Measurements from ENCODE around the gene ATP7B.

DNA sequence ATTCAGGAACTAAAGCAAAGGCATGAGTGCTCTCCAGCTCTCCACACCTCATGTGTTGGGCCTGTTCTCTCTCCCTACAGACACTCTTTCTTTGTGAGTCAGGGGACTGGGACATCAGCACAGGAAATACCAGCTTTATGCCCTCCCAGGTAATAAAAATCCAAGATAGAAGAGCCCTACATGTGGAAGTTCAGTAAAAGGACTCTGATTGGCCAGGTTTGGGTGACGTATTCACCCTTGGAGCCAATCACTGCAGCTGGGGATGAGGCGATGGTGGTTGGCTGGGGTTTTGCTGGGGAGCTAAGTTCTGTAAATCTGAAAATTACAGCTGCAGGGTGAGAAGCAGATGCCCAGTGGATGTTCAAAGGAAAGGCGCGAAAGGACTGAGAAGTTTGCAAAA, 117.0 kb downstream of the ATP7B start:
- TF ChIP-seq ZNF274 (IDR thresholded peaks at IDR 0.05; ENCODE audit: low read depth, low read length) (no peak), YY1 (IDR thresholded peaks at IDR 0.05; ENCODE audit: insufficient read depth, insufficient read length) (no peak), SUZ12 (IDR thresholded peaks at IDR 0.05; ENCODE audit: extremely low read depth, insufficient read depth, insufficient read length) (no peak)

All from NT2/D1 (cell line).